ENCODE data around the gene STARD8. TPM values are rescaled to one million over a fixed set of nuclear protein-coding genes. Genes with fewer than 3 reads are reported as not detected.

Gene STARD8
- total and polyA plus RNA-seq, 2 donors from 2014 or later = 12.7 to 23.4 TPM

GRCh38 chrX:68646421-68646820 is 1.0 kb upstream of the STARD8 start:
- intact Hi-C loops (cut with DNase I) = no loop called here
- FAIRE-seq = no peak
- H3K27ac ChIP-seq (ENCODE audit: low read depth in 2 of 2, low read length in 2 of 2) = no peak overlapping the region

DNA sequence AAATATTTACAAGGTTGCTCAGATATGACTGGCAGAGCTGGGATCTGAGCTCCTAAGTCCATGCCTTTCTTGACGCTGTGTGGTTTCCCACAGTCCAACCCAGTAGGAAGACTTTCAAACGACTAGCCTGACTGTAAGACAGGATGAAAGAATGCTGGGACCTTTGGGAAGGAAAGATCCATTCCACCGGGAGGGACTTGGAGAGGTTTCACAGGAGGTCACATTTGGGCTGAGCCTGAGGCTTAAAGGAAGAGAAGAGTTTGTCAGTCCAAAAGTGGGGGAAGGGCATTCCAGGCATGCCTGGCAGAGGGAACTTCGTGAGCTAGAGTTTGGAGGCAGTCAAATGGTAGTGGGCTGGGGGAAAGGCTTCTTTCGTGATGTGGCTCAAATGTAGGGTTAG is 1.5 kb downstream of the STARD8 start:
- Histone ChIP-seq H3K27ac (ENCODE audit: low read depth in 2 of 2, low read length in 2 of 2) (no peak overlapping the region), H3K36me3 (ENCODE audit: control insufficient read depth in 2 of 3, insufficient read depth in 3 of 3, low read length in 3 of 3) (no peaks in the 10 kb centered on the region), H3K9me3 (ENCODE audit: control insufficient read depth in 2 of 3, insufficient read depth in 1 of 3, low read length in 3 of 3) (no peaks in the 10 kb centered on the region), H3K4me3 (ENCODE audit: low read length in 3 of 3) (no peak overlapping the region), H3K27me3 (ENCODE audit: control insufficient read depth, insufficient read depth, low read length) (no peaks in the 10 kb centered on the region), H3K9ac (ENCODE audit: low read length in 3 of 3) (no peak overlapping the region), H3K4me1 (ENCODE audit: control insufficient read depth in 2 of 3, insufficient read depth in 2 of 3, low read depth in 1 of 3, low read length in 3 of 3) (no peaks in the 10 kb centered on the region)
- DNase-seq (no peak), FAIRE-seq (no peak)
- intact Hi-C loops (cut with DNase I) = no loop called here
- TF ChIP-seq CTCF (IDR thresholded peaks at IDR 0.05; ENCODE audit: borderline replicate concordance, extremely low read depth, insufficient read depth) = no peak

More at GRCh38 chrX:68646421-68646820, 1.0 kb upstream of the STARD8 start:
- Histone ChIP-seq H3K27me3 (ENCODE audit: control insufficient read depth, insufficient read depth, low read length) (no peaks in the 10 kb centered on the region), H3K36me3 (ENCODE audit: control insufficient read depth in 2 of 3, insufficient read depth in 3 of 3, low read length in 3 of 3) (no peaks in the 10 kb centered on the region), H3K9me3 (ENCODE audit: control insufficient read depth in 2 of 3, insufficient read depth in 1 of 3, low read length in 3 of 3) (no peaks in the 10 kb centered on the region), H3K9ac (ENCODE audit: low read length in 3 of 3) (no peak overlapping the region), H3K4me1 (ENCODE audit: control insufficient read depth in 2 of 3, insufficient read depth in 2 of 3, low read depth in 1 of 3, low read length in 3 of 3) (no peaks in the 10 kb centered on the region), H3K4me3 (ENCODE audit: low read length in 3 of 3) (no peak overlapping the region)
- TF ChIP-seq CTCF (IDR thresholded peaks at IDR 0.05; ENCODE audit: borderline replicate concordance, extremely low read depth, insufficient read depth) = no peak
- DNase-seq = no peak

DNA sequence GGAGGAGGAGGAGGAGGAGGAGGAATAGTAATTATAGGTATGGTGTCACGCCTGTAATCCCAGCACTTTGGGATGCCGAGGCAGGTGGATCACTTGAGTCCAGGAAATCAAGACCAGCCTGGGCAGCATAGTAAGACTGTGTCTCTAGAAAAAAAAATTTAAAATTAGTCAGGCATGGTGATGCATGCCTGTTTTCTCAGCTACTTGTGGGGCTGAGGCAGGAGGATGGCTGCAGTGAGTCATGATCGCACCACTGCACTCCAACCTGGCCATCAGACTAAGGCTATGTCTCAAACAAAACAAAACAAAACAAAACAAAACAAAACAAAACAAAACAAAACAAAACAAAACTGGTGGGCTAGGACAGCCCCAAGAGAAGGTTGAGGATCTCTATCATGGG is 3.0 kb downstream of the STARD8 start:
- no peak overlapping the region for H3K4me3 ChIP-seq (ENCODE audit: low read length in 3 of 3)
- H3K27me3 ChIP-seq (ENCODE audit: control insufficient read depth, insufficient read depth, low read length) = no peaks in the 10 kb centered on the region
- no peaks in the 10 kb centered on the region for H3K4me1 ChIP-seq (ENCODE audit: control insufficient read depth in 2 of 3, insufficient read depth in 2 of 3, low read depth in 1 of 3, low read length in 3 of 3)
- H3K36me3 ChIP-seq (ENCODE audit: control insufficient read depth in 2 of 3, insufficient read depth in 3 of 3, low read length in 3 of 3) = no peaks in the 10 kb centered on the region
- no peaks in the 10 kb centered on the region for H3K9me3 ChIP-seq (ENCODE audit: control insufficient read depth in 2 of 3, insufficient read depth in 1 of 3, low read length in 3 of 3)
- DNase-seq (no peak), FAIRE-seq (no peak)
- no peak overlapping the region for H3K9ac ChIP-seq (ENCODE audit: low read length in 3 of 3)
- H3K27ac ChIP-seq (ENCODE audit: low read depth in 2 of 2, low read length in 2 of 2) = no peak overlapping the region
- TF ChIP-seq CTCF (IDR thresholded peaks at IDR 0.05; ENCODE audit: borderline replicate concordance, extremely low read depth, insufficient read depth) = no peak
- intact Hi-C loops (cut with DNase I) = no loop called here

- TF ChIP-seq CTCF (IDR thresholded peaks at IDR 0.05; ENCODE audit: borderline replicate concordance, extremely low read depth, insufficient read depth) = no peak
- H3K27me3 ChIP-seq (ENCODE audit: control insufficient read depth, insufficient read depth, low read length) = no peaks in the 10 kb centered on the region
- H3K36me3 ChIP-seq (ENCODE audit: control insufficient read depth in 2 of 3, insufficient read depth in 3 of 3, low read length in 3 of 3) = no peaks in the 10 kb centered on the region
- H3K9me3 ChIP-seq (ENCODE audit: control insufficient read depth in 2 of 3, insufficient read depth in 1 of 3, low read length in 3 of 3) = no peaks in the 10 kb centered on the region
- no peak overlapping the region for H3K27ac ChIP-seq (ENCODE audit: low read depth in 2 of 2, low read length in 2 of 2)
- no peaks in the 10 kb centered on the region for H3K4me1 ChIP-seq (ENCODE audit: control insufficient read depth in 2 of 3, insufficient read depth in 2 of 3, low read depth in 1 of 3, low read length in 3 of 3)
- FAIRE-seq (no peak), DNase-seq (no peak)
- intact Hi-C loops (cut with DNase I) = no loop called here
- H3K9ac ChIP-seq (ENCODE audit: low read length in 3 of 3) = no peak overlapping the region
- no peak overlapping the region for H3K4me3 ChIP-seq (ENCODE audit: low read length in 3 of 3)
Observed at GRCh38 chrX:68651110-68651509, 3.6 kb downstream of the STARD8 start.

Measured in kidney (tissue), 14 donors.